K562 (cell line): ENCODE measurements around the gene PDIA3. TPM values are rescaled to one million over a fixed set of nuclear protein-coding genes. Genes with fewer than 3 reads are reported as not detected.
A peak's percentile ranks its signal among the peaks of the same experiment; 100 is the strongest.
"Not testable (repeated sequence)": the region's sequence is repeated elsewhere in the genome, so short reads cannot be mapped to it uniquely, and the experiment has no call there.

Source experiments
- ATF1 ChIP-seq, 2 experiments: fragments of 450-650 bp in 1 of 2; IDR thresholded peaks; 2 replicates each; pipeline ENCODE4 v1.6.1; 2016; ENCODE audit warnings: missing compliant biosample characterization in 1 of 2, missing genetic modification characterization in 1 of 2
- CHD2 ChIP-seq: IDR thresholded peaks from 2 replicates; pipeline ENCODE4 v1.6.1; 2011; ENCODE audit warnings: low read depth, low read length
- GATAD2A ChIP-seq: fragments of 450-650 bp; IDR thresholded peaks from 2 replicates; pipeline ENCODE4 v1.6.1; 2017
- JUND ChIP-seq, 2 experiments: IDR thresholded peaks; 2 replicates in 1 of 2; 3 replicates in 1 of 2; pipeline ENCODE4 v1.6.1; 2011; ENCODE audit warnings: borderline replicate concordance in 2 of 2, low read depth in 2 of 2, low read length in 2 of 2, improper control_type of control experiment in 1 of 2, missing biosample characterization in 1 of 2, missing genetic modification characterization in 1 of 2, missing genetic modification reagents in 1 of 2
- L3MBTL2 ChIP-seq: fragments of 450-650 bp; IDR thresholded peaks from 2 replicates; pipeline ENCODE4 v1.6.1; 2016; ENCODE audit warnings: mild to moderate bottlenecking, moderate library complexity
- MBD2 ChIP-seq: sonication (generic); IDR thresholded peaks from 2 replicates; pipeline ENCODE4 v1.6.1; 2016; ENCODE audit warnings: low read depth, borderline replicate concordance
- MGA ChIP-seq: fragments of 450-650 bp; IDR thresholded peaks from 2 replicates; pipeline ENCODE4 v1.6.1; 2016; ENCODE audit warnings: mild to moderate bottlenecking, moderate library complexity
- NFRKB ChIP-seq: fragments of 450-650 bp; IDR thresholded peaks from 2 replicates; pipeline ENCODE4 v1.6.1; 2016; ENCODE audit warnings: low read depth
- PHF20 ChIP-seq: fragments of 450-650 bp; IDR thresholded peaks from 2 replicates; pipeline ENCODE4 v1.6.1; 2018; ENCODE audit not compliant: partially characterized antibody
- PHF8 ChIP-seq: fragments of 200-600 bp; sonication (generic); IDR thresholded peaks from 2 replicates; pipeline ENCODE4 v1.6.1; 2012; ENCODE audit warnings: mixed run types, mild to moderate bottlenecking, inconsistent platforms, low read length, moderate library complexity, borderline replicate concordance
- POLR2B ChIP-seq: fragments of 450-650 bp; IDR thresholded peaks from 2 replicates; pipeline ENCODE4 v1.6.1; 2018; ENCODE audit warnings: low read depth; ENCODE audit not compliant: partially characterized antibody
- RBM22 ChIP-seq: fragments of 200-400 bp; formaldehyde crosslinking; IDR thresholded peaks from 2 replicates; pipeline ENCODE4 v1.6.1; 2018; ENCODE audit warnings: low read length, low read depth; ENCODE audit not compliant: poor library complexity, severe bottlenecking
- TAF1 ChIP-seq: IDR thresholded peaks from 2 replicates; pipeline ENCODE4 v1.6.1; 2011; ENCODE audit warnings: mild to moderate bottlenecking, low read length, moderate library complexity; ENCODE audit not compliant: insufficient read depth, control insufficient read depth, severe bottlenecking; ENCODE audit errors: extremely low read depth
- TOE1 ChIP-seq, 2 experiments: fragments of 450-650 bp in 1 of 2; sonication (generic) in 1 of 2; formaldehyde crosslinking in 1 of 2; IDR thresholded peaks; 2 replicates each; pipeline versions ENCODE4 v1.7.1 to v1.8.0; 2016 to 2022; ENCODE audit warnings: borderline replicate concordance in 2 of 2, mild to moderate bottlenecking in 2 of 2, antibody characterized with exemption in 1 of 2, inconsistent platforms in 1 of 2, low read depth in 1 of 2, missing genetic modification reagents in 1 of 2, moderate library complexity in 1 of 2
- polyA plus RNA-seq, 8 experiments: library from polyadenylated mRNA; depleted of rRNA in 4 of 8; stranded (reverse) in 5 of 8; unstranded in 3 of 8; fragments of >200 nt; fragmentation: Nextera tagmentation in 2 of 8; fragmentation: Illumina TruSeq in 1 of 8; extraction: Ambion mirVana in 2 of 8; extraction: Trizol in 1 of 8; gene quantifications; 2 replicates each; pipeline versions ENCODE4 v1.2.1 to v1.2.3, GENCODE V29; 2011 to 2014; ENCODE audit warnings: inconsistent platforms in 1 of 8, missing spikeins in 1 of 8
- total RNA-seq, 7 experiments: library from RNA; depleted of rRNA in 6 of 7; stranded (reverse); fragments of >200 nt in 6 of 7; fragmentation: Illumina TruSeq in 2 of 7; extraction: Trizol in 2 of 7; gene quantifications; 2 replicates each; pipeline versions ENCODE4 v1.2.1 to v1.2.3, GENCODE V29; 2011 to 2021; ENCODE audit warnings: low replicate concordance in 1 of 7

Gene PDIA3
- total and polyA plus RNA-seq, 9 of the 15 experiments (the other 6 are each of a cell fraction or from before 2014, with no cell fraction given) = 13.5 to 386 (median 149) TPM

DNA sequence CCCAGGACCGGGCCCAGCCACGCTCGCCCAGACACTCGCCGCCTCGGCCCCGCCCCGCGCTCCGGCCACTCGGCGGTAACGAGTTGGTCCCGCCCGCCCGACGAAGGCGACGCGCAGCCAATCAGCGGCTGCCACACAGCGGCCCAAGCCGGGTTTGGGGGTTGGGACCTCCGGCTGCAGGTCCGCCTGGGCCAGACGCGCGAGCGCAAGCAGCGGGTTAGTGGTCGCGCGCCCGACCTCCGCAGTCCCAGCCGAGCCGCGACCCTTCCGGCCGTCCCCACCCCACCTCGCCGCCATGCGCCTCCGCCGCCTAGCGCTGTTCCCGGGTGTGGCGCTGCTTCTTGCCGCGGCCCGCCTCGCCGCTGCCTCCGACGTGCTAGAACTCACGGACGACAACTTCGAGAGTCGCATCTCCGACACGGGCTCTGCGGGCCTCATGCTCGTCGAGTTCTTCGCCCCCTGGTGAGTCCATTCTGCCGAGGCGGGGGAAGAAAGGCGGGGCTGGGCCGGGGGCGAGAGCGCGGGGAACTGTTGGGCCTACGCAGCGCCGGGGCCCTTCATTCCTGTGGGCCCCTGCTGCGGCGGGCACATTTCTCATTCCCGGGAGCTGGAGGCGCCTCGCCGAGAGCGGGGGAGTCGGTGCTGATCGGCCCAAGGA, at the start of gene PDIA3 (continued):
- TF ChIP-seq TOE1 (IDR thresholded peaks at IDR 0.05; ENCODE audit: borderline replicate concordance) (peak; percentile 19; the same call in 1 of the 2 replicates), CHD2 (peak; percentile 50; the same call in 1 of the 2 replicates), L3MBTL2 (peak; percentile 65), JUND (IDR thresholded peaks at IDR 0.05; ENCODE audit: borderline replicate concordance, low read depth, low read length) (0 out of 2 replicates have a peak, but pooled peaks have one; percentile 30), GATAD2A (peak; percentile 50; the same call in 1 of the 2 replicates), RBM22 (peak; percentile 92), PHF20 (peak; percentile 20), TAF1 (peak; percentile 81), POLR2B (peak; percentile 86), ATF1 (CRISPR knock-in tag; IDR thresholded peaks at IDR 0.05) (peak; percentile 47; the same call in 1 of the 2 replicates), ATF1 (tag; IDR thresholded peaks at IDR 0.05) (peak; percentile 83), MBD2 (peak; percentile 58; the same call in 1 of the 2 replicates), NFRKB (peak; percentile 51; the same call in 1 of the 2 replicates), PHF8 (peak; percentile 79; the same call in 1 of the 2 replicates), MGA (peak; percentile 91)
- not testable (repeated sequence) for TF ChIP-seq TOE1 (CRISPR knock-in tag; IDR thresholded peaks at IDR 0.05; ENCODE audit: borderline replicate concordance, low read depth); JUND (tag; IDR thresholded peaks at IDR 0.05; ENCODE audit: borderline replicate concordance, low read depth, low read length)
